Myocyte (in vitro differentiated cells): ENCODE measurements around the gene SLC66A2. TPM values are rescaled to one million over a fixed set of nuclear protein-coding genes. Genes with fewer than 3 reads are reported as not detected.
"Not testable (repeated sequence)": the region's sequence is repeated elsewhere in the genome, so short reads cannot be mapped to it uniquely, and the experiment has no call there.

ENCODE experiments used
- DNase-seq: peaks from one replicate; pipeline ENCODE4 v3.0.0-alpha.2; 2012; ENCODE audit warnings: low read depth
- polyA plus RNA-seq: library from polyadenylated mRNA; unstranded; fragments of >200 nt; gene quantifications from one replicate; pipeline ENCODE4 v1.2.1, GENCODE V29; 2012; ENCODE audit warnings: missing spikeins
- total RNA-seq: library from RNA; depleted of rRNA; stranded (reverse); fragments of >200 nt; gene quantifications from 2 replicates; pipeline ENCODE4 v1.2.3, GENCODE V29; 2014

Gene SLC66A2
- 51.4 and 65.1 TPM in 2 replicates for total RNA-seq
- polyA plus RNA-seq, result 39.4 TPM

DNA sequence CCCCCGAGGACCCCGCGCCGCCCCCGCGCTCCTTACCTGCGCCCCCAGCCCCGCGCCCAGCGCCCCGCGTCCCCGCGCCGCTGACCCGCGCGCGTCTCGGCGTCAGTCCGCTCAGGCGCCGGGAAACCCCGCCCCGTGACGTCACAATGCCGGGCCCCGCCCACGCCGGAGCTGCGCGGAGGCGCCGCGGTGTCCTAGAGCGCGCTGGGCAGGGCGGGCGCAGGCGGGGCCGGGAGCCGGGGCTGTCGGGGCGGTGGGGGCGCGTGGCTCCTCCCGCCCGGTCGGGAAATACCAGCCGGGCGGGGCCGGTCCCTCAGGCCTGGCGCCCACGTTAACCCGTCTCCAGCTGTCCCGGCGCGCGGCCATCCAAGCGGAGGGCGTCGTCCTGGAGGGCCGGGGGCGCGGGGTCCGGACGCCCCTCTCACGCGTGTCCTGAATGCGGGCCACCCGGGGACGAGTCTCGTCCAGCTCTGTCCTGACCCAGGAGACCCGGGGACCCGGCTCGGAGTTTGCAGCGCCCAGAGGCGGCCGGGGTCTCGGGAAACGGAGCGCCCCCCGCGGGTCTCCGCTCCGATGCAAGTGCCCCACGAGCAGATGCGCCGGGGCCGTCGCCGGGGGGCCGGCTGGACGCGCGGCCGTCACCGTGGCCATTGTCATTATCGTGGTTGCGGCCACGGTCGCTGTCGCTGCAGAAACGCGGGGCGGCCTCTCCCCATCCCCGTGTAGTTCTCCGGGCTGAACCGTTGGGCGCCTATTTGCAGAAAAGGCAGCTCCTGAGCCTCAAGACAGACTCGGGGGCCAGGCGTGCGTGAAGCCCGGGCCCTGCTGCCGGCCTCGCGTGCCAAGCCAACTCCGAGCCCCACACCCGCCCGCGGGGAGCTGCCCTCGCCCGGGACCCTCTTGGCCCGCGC lies at the start of gene SLC66A2:
Gene SLC66A2 (minus strand): TSS at position 109 of the 911 bp plus-strand sequence. CDS start 727 bp downstream, outside the sequence.
- peak; percentile 90 for DNase-seq

GRCh38 chr18:80000877-80001276 lies 49.4 kb upstream of the SLC66A2 start:
- DNase-seq, result no peak

DNA sequence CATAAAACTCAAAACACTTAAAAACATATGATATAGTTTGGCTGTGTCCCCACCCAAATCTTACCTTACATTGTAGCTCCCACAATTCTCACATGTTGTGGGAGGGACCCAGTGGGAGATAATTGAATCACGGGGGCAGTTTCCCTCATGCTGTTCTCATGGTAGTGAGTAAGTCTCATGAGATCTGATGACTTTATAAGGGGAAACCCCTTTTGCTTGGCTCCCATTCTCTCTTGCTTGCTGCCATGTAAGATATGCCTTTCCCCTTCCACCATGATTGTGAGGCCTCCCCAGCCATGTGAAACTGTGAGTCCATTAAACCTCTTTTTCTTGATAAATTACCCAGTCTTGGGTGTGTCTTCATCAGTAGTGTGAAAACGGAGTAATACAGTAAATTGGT lies 48.2 kb upstream of the SLC66A2 start:
- DNase-seq, result not testable (repeated sequence)

DNA sequence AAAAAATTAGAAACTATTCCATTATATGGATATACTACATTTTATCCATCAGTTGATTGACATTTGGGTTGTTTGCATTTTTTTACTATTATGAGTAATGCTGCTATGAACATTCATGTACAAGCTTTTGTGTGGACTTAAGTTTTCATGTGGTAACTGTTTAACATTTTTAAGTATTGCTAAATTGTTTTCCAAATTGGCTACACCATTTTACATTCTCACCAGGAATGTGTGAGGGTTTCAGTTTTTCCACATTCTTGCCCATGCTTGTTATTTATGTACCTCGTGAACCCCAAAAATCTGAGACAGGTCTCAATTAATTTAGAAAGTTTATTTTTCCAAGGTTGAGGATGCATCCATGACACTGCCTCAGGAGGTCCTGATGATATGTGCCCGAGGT lies 40.0 kb upstream of the SLC66A2 start:
- no peak for DNase-seq

- DNase-seq, result no peak
Observed at GRCh38 chr18:79989195-79989497, 37.7 kb upstream of the SLC66A2 start.

- DNase-seq, result peak; percentile 86
Observed at GRCh38 chr18:79988451-79989194, 37.2 kb upstream of the SLC66A2 start, which contains the start of gene TXNL4A. Gene TXNL4A, minus strand, starts transcription at chr18:79988563. Its CDS starts 171 bp downstream, at chr18:79988392.

DNA sequence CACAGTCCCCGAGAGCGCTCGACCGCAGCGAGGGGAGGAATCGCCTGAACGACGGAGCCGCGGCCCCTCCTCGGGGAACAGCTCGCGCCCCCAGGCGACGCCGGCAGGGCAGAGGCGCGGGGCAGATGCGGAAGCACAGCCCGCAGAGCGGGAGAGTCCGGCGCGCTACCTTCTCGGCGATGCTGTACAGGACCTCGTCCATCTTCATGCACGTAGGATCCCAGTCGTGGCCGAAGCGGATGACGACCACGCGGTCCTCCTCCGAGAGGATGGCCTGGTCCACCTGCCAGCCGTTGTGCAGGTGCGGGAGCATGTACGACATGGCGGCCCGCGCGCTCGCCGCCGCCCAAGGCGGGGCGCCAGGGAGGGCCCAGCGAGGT lies 36.6 kb upstream of the SLC66A2 start:
- peak; percentile 54 for DNase-seq

DNA sequence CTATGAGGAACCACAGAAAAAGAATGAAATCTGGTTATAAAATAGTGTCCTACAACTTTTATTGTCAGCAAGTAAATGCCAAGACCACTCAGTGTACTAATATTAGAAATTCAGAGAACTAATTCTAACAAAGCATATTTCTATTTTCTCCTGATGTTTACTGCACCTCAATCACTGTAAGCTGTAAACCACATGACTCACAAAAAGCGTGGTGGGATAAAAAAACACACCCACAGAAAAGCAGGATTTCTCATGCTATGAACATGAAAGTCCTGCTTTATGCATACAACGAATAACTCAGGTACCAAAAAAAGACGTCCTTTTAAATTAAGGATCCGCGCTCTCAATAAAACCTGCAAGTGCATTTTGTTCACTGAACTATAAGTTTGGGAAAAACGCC lies 36.1 kb upstream of the SLC66A2 start:
- DNase-seq, result no peak

DNA sequence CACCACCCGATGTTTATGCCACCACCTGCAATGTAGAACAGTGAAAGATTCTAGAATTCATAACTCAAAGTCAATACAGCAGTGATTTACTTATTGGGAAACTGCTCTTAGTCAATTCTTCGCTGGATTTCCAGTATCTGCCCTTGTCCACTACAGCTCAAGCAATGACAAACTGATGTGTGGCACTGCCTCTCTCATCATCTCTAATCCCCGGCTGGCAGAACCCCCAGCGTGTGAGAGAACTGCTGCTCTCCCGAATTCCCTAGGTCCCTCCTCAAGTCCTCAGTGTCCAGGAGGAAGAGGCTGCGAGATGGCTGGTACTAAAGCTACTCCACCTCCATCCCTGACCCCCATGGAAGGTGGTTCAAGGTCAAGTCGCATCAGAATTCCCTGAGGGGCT lies 35.3 kb upstream of the SLC66A2 start:
- peak; percentile 25 for DNase-seq

DNA sequence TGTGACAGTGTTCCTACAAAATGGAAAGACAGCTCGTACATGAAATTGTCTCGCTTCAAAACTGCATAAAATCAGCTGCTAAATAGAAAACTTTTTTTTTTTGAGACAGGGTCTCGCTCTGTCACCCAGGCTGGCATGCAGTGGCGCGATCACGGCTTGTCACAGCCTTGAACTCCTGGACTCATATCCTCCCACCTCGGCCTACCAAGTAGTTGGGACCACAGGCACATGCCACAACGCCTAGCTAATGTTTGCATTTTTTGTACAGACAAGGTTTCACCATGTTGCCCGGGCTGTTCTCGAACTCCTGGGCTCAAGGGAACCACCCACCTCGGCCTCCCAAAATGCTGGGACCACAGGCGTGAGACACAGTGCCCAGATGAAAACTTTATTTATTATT lies 33.7 kb upstream of the SLC66A2 start:
- DNase-seq, result no peak

GRCh38 chr18:79983793-79984192 lies 32.3 kb upstream of the SLC66A2 start:
- no peak for DNase-seq

- DNase-seq, result no peak
Observed at GRCh38 chr18:79983253-79983652, 31.8 kb upstream of the SLC66A2 start.

DNA sequence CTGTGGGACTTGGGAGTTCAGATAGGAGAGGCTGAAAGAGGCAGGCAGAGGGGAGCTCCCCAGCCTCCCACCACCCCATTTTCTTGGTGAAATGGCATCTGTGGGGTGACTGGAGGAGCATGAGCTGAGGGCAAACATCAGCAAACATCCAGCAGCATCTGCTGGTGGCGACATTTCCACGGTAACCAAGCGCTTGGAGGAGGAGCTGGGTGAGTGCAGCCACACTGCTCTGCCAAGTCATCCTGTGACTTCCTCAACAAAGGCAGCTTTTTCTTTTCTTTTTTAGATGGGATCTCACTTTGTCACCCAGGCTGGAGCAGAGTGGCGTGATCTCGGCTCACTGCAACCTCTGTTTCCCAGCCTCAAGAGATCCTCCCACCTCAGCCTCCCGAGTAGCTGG lies 31.3 kb upstream of the SLC66A2 start:
- no peak for DNase-seq

DNA sequence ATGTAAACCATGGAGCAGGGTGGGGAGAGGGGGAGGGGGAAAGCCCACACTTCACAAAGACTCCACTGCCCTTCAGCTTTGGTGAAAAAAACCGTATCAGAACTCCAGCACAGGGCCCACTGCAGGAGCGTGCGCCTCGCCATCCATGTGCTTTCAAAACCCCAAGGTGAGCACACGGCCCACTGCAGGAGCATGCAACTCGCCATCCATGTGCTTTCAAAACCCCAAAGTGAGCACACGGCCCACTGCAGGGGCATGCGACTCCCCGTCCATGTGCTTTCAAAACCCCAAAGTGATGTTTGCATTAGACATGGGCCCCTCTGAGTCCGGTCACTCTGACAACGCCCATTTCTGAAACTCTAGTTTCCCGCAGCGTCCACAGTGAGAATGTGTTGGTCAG lies 29.1 kb upstream of the SLC66A2 start:
- no peak for DNase-seq

GRCh38 chr18:79979843-79980242 lies 28.4 kb upstream of the SLC66A2 start:
- DNase-seq, result no peak

- DNase-seq, result no peak
Observed at GRCh38 chr18:79975985-79976680, 24.7 kb upstream of the SLC66A2 start.

GRCh38 chr18:79975043-79975442 lies 23.6 kb upstream of the SLC66A2 start:
- no peak for DNase-seq

GRCh38 chr18:79974025-79974654 lies 22.7 kb upstream of the SLC66A2 start:
- no peak for DNase-seq

DNA sequence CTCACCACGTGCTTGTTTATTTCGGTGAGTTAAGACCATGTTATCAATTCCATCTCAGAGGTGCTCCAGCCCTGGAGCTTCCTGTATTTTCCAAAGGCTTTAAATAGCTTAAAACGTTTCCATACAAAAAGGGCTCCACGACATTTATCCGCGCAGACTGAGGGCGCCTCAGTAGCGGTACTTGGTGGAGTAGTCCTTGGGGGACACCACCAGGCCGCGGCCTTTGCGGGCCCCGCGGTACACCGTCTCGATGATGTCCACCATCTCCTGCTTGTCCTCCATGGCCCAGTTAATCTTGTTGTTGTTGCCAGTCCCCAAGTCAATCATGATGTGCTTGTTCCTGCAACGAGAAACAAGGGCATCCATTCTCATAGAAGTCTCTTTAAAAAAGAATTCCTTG lies 22.1 kb upstream of the SLC66A2 start:
- DNase-seq, result no peak

GRCh38 chr18:79972720-79973119 lies 21.3 kb upstream of the SLC66A2 start:
- no peak for DNase-seq

DNA sequence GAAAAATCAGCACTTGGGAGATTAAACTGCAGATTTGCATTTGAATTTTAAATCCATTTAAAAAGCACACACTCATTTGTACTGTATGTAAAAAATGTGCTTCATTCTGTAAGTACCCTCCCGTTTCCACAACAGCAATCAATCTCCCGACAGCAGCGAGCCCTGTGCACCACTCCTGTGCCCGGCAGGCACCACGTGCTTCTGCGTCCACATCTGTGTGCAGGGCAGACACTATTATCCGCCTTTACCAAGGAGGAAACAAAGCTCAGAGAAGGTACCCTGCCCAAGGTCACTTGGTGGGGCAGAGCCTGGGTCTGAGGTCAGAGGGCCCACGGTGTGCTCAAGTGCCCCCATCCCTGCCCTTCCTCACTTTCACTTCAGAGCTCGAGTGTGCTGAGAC lies 20.5 kb upstream of the SLC66A2 start:
- no peak for DNase-seq
